NCI-H345 (cell line): ENCODE data around the gene POT1.
A peak's percentile ranks its signal among the peaks of the same experiment; 100 is the strongest.

Experiments
- DNase-seq: peaks from one replicate; lab custom pipeline; 2025; lab: John Stamatoyannopoulos, UW

Gene POT1

DNA sequence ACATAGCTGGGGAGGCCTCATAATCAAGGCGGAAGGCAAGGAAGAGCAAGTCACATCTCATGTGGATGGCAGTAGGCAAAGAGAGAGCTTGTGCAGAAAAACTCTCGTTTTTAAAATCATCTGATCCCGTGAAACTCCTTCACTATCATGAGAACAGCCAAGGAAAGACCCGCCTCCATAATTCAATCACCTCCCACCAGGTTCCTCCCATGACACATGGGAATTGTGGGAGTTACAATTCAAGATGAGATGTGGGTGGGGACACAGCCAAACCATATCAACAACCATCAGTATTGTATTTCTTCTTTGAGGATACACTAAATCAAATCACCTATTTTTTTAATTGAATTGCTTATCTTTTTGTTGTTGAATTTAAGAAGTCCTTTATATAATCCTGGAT is 16.7 kb downstream of the POT1 start:
- no peak for DNase-seq

DNA sequence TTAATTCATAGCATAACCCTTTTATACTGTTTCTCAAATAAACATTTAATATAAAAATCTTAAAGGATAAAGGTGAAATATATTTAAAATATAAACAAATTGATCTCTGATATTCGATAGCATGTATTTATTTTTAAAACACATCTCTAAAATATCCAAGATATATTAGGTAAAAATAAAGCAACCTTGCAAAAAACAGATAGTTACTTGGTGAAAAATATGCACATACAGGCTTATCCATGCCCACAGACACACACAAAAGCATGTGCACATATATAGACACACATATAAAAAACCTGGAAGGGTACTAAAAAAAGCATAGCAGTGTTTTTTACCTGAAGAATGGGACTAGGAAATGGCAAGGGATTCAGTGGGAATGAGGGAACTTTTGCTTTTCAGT is 19.8 kb downstream of the POT1 start:
- DNase-seq, result no peak

DNA sequence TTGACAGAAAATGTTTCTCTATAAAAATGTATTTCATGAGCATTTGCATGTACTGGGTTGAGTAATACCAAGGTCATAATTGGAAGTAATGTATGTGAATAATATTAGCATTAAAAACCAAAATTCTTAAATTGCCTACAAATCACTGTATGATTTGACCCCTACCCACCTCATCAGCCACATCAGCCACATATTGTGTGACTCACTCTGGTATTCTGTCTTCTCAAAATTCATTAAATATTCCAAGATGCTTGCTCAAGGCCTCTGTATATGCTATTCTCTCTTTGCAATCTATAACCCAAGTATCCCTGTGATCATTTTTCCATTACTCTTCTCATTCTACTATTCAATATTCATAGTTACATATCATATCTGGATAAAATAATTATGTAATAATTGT is 21.4 kb downstream of the POT1 start:
- DNase-seq, result no peak

DNA sequence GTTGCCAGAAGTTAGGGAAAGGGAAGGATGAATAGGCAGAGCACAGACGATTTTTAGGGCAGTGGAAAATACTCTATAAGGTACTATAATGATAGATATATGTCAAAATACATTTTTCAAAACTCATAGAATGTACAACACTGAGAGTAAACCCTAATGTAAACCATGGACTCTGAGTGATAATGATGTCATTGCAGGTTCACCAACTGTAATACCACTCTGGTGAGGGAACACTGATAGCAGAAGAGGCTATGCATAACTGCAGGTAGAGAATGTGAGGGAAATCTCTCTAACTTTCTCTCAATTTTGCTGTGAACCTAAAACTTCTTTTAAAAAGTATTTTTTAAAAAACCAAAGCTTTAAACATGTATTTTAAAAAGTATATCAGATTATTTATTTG is 22.1 kb downstream of the POT1 start:
- DNase-seq, result no peak

DNA sequence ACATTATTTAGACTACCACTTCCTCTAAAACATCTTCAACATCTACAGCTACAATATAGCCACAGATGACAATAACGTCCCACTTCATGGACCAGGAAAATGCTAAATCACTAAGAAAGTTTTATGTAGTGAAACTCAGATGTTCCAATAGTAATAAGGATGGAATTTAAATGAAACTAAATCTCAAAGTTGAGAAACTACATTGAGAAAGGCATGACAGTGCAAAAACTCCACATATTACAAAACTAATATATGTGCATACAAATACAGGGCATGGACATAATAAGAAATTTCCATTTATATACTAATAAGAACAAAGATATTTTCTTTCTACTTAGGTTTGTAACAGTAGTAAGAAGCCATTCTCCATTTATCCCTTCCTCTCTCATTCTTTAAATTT is 31.1 kb downstream of the POT1 start:
- no peak for DNase-seq

DNA sequence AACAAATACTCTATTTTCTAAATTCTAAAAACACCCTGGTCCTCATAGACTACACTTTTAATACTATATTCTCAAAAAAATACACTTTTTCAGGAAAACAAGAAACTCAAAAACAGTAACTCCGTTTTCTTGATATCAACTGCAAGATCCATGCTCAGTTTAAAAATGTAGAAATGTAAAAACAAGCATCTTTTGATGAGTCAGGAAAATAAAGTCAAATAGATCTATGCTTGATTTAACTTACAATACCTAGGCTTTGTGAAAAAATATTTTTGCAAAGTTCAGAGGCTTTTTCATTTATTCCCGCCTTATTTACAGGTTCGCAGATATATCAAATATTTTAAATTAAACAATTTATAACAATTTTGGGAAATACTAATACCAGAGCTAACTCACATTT is 33.6 kb downstream of the POT1 start:
- DNase-seq, result no peak

DNA sequence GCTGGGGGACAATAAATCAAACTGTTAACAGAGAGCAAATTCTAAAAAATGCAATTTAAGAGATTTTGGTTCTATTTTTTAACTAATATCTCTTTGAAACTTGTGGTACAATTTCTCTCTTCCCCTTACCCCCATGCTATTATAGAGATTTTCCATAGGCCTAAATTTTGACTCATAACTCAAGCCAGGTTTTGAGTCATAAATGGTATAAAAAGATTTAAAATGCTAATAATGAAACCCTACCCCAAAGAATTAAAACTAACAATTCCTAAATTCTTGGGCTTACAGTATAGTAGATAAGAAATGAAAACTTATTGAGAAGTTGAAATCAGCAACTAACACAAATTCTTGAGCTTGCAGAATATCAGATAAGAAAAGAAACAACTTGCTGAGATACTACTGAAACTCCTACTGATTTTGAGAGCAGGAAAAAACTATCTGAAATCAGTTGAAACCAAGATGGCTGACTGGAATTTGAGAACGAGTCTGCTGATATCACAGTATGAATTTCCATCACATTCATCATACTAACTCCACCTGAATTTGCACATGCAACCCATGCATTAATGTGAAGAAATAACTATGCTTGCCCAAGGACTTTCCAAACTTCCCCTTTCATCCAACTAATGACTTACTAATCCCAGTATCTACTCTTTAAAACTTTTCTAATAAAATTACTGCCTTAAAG is 36.3 kb downstream of the POT1 start:
- DNase-seq, result no peak

DNA sequence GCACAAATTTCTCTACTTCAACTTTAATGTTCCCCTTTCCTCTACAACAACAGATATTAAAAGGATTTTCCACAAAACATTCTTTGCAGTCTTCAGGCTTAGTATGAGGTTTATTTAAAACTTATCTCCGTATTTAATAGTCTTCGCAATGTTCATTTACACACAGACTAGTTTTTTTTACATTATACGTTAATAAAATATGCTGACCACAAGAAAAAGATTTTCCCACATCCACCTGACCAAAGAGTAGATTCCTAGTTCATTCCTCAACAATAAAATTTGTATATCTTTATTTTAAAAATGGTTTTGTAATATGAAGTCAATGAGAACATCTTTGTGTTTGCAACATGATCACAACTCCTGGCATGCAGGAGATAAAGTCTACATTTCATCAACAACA is 42.4 kb downstream of the POT1 start:
- no peak for DNase-seq

DNA sequence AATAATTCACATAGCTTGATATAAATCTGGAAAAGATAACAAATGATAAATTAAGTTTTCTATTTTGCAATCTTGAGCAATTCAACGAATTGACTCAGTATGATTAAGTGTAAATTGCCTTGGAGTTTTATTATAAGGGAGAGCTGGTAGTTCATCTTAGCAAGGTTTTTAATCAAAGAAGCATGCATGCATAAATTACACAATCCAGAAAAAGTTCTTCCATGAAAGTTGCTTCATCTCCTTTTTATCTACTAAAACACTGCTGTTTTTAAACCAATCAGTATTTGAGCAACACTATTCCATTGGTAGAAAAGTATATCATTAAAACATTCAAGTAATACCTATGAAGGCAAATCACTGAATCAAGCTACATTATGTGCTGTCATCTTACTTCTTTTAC is 47.6 kb downstream of the POT1 start:
- DNase-seq, result no peak

DNA sequence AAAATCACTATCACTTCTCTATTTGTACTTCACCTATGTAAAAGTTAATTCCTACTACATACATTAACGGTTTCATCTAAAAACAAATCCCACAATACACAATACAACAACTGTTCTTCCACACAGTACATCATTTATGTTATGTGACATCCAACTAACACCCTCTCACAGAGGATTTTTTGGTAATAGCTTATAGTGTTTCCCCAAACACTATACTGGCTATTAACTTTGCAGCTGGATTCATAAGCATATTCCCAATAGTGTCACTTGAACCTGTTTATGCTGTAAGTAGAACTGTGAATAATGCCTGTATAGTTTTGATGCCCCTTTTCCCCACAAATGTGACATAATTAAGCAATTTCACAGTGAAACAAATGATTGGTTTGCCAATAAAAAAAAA is 49.9 kb downstream of the POT1 start:
- DNase-seq, result no peak

DNA sequence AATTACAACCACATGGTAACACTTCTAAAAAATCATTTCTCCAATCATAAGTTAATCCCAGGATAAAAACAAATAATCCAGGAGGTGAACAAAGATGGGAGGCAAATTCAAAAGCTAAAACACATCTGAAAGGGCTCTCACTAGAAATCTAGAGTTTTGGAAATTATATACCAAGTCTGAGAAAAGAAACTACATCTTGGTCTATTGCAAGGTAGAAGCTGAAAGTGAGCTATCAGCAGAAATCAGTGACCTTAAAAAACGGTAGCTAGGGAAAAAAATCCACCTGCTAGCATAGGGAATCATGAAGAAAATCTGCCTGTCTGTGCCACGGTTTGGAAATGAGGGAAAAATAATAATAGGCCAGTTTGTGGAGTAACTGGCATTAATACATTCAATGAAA is 50.5 kb downstream of the POT1 start:
- no peak for DNase-seq

DNA sequence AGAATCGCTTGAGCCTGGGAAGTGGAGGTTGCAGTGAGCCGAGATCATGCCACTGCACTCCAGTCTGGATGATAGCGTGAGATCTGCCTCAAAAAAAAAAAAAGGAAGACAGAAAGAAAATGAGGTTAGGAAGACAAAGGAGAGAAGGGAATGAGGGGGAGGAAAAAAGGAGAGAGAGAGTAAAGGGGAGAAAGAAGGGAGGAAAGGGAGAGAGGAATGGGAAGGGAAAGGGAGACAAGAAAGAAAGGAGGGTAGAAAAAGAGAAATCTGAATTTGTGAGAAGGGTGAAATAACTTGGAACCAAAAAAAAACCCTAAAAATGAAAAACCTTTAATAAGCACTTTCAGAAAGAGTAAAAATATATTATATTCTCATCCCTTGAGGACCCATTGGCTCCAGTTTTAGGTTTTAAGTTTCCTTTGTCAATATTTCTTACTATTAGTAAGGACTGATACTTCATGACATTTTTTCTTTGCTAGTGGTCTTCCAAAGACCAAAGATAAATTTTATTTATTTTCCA is 54.9 kb downstream of the POT1 start:
- no peak for DNase-seq

DNA sequence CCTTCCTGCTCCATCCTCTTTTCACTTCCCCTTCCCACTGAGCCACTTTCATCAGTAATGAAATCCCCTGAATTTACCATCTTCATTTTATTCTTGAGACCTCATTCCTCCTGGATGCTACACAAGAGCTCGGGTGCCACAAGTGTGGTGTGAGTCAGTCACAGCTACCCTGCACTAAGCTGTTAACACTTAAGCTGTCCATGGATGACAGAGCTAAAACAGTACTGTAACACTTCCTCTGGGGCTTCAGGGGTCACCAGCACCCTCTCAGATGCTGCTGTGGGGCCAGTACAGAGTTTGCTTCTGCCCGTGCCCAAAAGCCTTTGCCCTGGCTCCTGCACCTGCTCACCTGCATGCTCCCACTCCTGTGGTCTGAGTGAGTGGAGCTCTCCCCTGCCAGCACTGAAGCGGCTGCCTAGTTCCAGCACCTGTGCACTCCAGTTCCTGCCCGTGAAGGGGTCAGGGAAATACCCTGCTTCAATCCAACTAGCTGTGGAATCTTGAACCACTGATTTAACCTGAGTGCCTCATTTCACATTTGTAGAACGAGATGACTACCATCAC is 71.9 kb downstream of the POT1 start:
- DNase-seq, result no peak

DNA sequence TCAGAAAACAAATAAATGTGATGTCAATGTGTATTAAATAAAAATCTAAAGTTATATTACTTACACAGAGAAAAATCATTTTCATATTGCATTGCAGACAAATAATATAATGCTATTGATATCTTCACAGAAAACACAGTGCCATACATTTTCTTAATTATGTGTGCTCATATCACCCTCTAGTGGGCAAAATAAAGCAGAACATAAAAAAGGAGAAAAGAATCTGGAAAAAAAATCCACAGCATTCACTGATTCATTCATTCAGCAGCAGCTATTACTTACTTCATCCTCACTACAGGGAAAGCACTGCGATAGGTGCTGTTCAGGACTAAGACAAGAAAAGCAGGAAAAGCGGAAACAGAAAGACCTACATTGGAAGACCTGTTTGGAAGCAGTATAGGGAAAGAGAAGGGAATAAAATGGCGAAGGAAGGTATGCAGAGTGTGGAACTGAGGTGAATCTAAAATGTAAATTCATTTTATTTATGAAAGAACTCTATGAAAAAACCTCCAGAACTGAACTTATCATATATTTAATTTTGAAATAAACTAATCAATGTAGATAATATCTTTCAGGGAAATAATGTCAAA is 73.2 kb downstream of the POT1 start:
- DNase-seq, result peak; percentile 29

DNA sequence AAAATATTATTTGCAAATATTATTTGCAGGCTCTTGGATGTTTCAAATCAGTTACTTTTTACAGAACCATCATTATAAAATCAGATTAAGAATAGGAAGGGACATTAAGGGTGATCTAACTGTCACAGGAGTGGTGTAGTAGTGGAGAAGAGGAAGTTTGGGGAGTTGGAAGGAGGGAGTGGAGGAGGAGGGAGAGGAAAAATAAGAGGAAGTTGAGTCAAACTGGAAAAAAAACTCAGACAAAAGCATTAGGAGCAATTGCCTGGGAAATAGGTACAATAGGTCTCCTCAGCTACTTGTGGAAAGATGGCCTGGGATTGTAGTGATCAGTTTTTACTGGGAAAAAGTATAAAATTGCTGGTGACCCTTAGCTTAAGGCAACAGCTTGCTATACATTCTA is 86.3 kb downstream of the POT1 start:
- DNase-seq, result no peak

DNA sequence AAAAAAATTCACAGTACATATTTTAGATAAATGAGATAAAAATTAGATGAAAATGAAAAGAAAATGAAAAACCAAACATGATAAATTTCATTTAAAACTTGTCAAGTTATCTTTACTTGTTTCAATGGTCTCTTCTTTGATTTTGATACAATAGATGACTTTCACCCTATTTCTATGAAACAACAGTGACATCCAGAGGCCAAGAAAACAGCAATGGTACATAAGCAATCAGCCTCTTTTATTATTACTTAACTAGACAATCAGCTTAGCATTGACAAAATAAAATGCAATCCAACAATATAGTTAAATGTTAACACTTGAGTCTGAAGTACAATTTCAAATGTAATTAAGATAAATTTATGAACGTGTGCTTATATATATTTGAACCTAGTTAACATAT is 89.2 kb downstream of the POT1 start:
- DNase-seq, result no peak

DNA sequence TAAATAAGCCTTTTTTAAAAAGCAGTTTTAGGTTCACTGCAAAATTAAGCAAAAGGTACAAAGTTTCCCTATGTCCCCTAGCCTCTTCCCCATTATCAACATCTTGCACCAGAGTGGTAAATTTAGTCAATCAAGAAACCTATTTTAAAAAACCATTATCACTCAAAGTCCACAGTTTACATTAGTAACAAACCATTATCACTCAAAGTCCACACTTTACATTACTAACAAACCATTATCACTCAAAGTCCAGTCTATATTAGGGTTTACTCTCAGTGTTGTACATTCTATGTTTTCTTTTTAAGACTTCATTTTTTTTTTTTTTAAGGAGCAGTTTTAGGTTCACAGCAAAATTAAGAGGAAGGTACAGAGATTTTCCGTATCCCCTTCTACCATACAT is 89.9 kb downstream of the POT1 start:
- no peak for DNase-seq

DNA sequence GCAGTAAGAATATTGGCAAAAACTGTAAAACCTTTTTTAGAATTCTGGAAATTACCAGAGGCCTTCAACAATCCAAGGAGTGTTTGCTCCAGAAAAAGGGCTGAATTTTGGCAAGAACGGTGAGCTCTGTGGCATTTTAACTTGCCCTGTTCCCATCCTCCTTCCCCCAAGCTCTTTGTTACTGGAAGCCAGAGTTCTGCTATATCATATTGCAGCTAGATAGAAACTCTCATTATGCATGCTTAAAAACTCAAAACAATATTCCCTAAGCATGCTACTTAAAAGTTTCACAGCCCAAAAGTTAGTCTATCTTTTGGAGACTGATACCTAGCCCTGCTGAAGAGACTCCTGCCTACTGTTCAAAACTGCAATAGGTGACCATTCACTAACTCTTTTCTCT is 93.5 kb downstream of the POT1 start:
- no peak for DNase-seq

DNA sequence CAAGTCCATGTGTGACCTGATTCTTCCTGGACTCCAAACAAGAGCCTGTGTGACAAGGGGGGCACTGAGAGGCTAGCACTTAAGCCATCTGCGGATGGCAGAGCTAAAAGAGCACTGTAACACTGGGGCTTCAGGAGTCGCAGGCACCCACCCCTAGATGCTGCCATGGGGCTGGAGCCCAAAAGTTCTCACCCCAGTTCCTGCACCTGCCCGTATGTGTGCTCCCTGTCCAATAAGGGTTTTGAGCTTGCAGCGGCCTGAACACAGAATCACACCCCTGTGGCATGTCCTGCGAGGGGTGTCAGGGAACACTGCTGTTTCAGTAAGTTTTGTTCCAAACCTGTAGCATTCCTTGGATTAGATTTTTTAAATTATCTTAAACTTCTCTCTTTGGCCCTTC is 110.8 kb downstream of the POT1 start:
- no peak for DNase-seq

DNA sequence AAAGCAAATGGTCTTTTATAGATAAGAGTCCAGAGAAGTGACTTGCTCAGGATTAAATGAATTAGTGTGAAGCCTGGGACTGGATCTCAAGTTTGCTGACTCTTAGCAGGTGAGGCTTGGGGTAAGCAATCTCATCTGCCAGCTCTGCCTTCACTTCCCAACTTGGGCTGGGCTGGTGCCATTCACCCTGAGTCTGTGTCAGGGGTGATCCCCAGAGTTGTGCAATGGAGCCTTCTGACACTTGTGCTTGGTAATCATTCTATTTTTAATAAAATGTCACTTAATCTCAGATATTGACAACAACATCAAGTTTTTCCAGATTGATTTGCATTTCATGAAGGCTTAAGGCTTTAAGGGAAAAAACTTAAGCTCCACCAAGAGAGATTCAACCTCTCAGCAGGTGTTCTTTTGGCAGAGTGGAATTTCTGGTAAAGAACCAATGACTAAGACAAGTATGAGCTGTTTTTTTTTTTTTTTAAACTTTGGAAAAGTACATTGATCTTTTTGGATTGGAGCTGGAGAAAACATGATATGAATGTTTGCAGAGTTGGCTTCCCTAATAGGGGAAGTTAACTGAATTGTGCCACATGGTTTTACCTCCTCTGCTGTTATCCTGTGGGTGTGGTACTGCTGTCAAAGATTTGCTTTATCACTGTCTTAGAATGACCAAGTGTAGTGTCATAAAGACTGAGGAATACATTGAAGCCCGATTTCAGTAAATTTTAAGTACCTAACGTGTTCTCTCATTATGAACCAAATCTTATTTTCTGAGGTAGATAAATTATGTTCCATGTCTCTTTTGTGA is 115.4 kb downstream of the POT1 start:
- DNase-seq, result no peak

DNA sequence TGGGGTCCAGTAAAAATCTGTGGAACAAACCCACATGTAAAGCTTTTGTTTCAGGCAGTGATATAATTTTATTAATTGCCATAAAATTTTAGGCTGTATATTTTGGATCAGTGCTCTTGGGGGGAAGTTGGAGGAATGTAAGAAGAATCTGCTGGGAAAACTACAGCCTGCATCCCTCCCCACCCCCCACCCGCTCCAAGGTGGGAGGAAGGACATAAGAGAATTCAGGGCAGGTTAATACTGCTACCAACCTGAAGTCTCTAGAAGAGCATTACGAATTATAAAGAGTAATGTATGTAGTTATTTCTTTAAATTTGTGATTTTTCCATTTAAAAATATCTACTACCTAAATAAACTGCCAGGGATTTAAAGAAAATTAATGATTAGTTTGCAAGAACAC is 116.9 kb downstream of the POT1 start:
- DNase-seq, result no peak

DNA sequence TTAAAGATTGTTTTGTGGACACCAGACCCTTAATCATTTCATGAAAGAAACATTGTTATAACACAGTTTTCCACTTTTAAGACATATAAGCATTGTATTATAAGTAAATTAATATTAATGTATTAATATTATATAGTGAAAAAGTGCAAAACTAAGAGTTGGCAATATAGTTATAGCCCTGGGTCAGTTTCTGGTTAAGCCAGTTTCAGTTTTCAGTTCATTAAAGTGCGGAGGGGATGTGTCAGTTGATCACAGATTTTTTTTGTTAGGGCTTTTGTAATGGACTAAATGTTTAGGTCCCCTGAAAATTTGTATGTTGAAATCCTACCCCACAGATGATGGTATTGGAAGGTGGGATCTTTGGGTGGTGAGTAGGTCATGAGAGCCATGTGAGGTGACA is 118.3 kb downstream of the POT1 start:
- DNase-seq, result no peak

DNA sequence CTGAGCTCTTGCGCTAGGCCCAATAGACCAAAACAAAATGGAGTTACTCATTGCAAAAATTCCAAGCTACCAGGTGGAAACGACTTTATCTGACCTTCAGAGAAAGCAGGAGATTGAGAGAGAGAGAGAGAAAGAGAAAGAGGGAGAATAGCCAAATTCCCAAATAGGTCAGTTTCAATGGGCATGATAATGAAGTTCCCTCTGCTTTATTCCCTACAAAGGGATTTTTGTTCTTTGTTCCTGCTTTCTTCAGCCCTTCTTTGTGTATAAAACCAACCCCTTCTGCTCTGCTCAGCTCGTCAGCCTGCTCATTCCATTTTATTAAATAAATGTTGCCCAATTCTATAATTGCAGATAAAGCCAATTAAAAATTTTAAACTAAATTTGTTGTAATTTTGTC is 119.0 kb downstream of the POT1 start:
- no peak for DNase-seq
